HEK293T (cell line): Measurements from ENCODE around the gene DNASE1L2.

Experiments
- CTCF ChIA-PET: fragments of 350-600 bp; formaldehyde crosslinking; extraction: SDS; loops from one replicate; lab custom pipeline; 2021; ENCODE audit warnings: antibody characterized with exemption, inconsistent platforms; lab: Yijun Ruan, JAX
- POLR2A ChIA-PET: fragments of 350-600 bp; formaldehyde crosslinking; extraction: SDS; loops from one replicate; lab custom pipeline; 2020; ENCODE audit warnings: antibody characterized with exemption, inconsistent platforms; lab: Yijun Ruan, JAX
- DNase-seq: peaks from one replicate; pipeline ENCODE4 v3.0.0; 2012; ENCODE audit warnings: mixed read lengths; ENCODE audit errors: extremely low spot score
- ARNT ChIP-seq: fragments of 450-650 bp; IDR thresholded peaks from 2 replicates; pipeline ENCODE4 v1.6.1; 2017; ENCODE audit warnings: mild to moderate bottlenecking
- BHLHE40 ChIP-seq: fragments of 450-650 bp; IDR thresholded peaks from 2 replicates; pipeline ENCODE4 v1.6.1; 2016; ENCODE audit warnings: mild to moderate bottlenecking, moderate library complexity, borderline replicate concordance
- CTBP1 ChIP-seq: fragments of 450-650 bp; IDR thresholded peaks from 2 replicates; pipeline ENCODE4 v1.6.1; 2016; ENCODE audit warnings: borderline replicate concordance
- ELF4 ChIP-seq: fragments of 450-650 bp; IDR thresholded peaks from 2 replicates; pipeline ENCODE4 v1.6.1; 2017; ENCODE audit warnings: antibody characterized with exemption
- FOXA1 ChIP-seq: fragments of 450-650 bp; IDR thresholded peaks from 2 replicates; pipeline ENCODE4 v1.6.1; 2016; ENCODE audit warnings: mild to moderate bottlenecking
- FOXK2 ChIP-seq: fragments of 450-650 bp; IDR thresholded peaks from 2 replicates; pipeline ENCODE4 v1.6.1; 2016; ENCODE audit warnings: mild to moderate bottlenecking
- FOXM1 ChIP-seq: fragments of 450-650 bp; IDR thresholded peaks from 2 replicates; pipeline ENCODE4 v1.6.1; 2017; ENCODE audit warnings: mild to moderate bottlenecking, borderline replicate concordance
- HDGF ChIP-seq: fragments of 450-650 bp; IDR thresholded peaks from 2 replicates; pipeline ENCODE4 v1.6.1; 2017; ENCODE audit warnings: antibody characterized with exemption, borderline replicate concordance
- L3MBTL2 ChIP-seq: fragments of 450-650 bp; conservative IDR thresholded peaks from 2 replicates; pipeline ENCODE4 v1.6.1; 2016; ENCODE audit warnings: mild to moderate bottlenecking
- LEF1 ChIP-seq: fragments of 450-650 bp; IDR thresholded peaks from 2 replicates; pipeline ENCODE4 v1.6.1; 2017; ENCODE audit warnings: mild to moderate bottlenecking, borderline replicate concordance
- NFRKB ChIP-seq: fragments of 450-650 bp; IDR thresholded peaks from 2 replicates; pipeline ENCODE4 v1.6.1; 2016; ENCODE audit warnings: mild to moderate bottlenecking, moderate library complexity
- PKNOX1 ChIP-seq: fragments of 450-650 bp; IDR thresholded peaks from 2 replicates; pipeline ENCODE4 v1.6.1; 2016
- SP1 ChIP-seq: fragments of 450-650 bp; IDR thresholded peaks from 2 replicates; pipeline ENCODE4 v1.6.1; 2017
- SUZ12 ChIP-seq: fragments of 450-650 bp; IDR thresholded peaks from 2 replicates; pipeline ENCODE4 v1.6.1; 2016; ENCODE audit warnings: mild to moderate bottlenecking
- TARDBP ChIP-seq: fragments of 450-650 bp; IDR thresholded peaks from 2 replicates; pipeline ENCODE4 v1.6.1; 2016
- ZNF384 ChIP-seq: fragments of 450-650 bp; IDR thresholded peaks from 2 replicates; pipeline ENCODE4 v1.6.1; 2016

Gene DNASE1L2

GRCh38 chr16:2206780-2207433 is 29.3 kb upstream of the DNASE1L2 start:
- ChIA-PET POLR2A (interaction anchor here (0.9 to 2.9 kb wide), 5 partner anchors 9 to 184 kb away, joined by 3 to 12 read pairs (median 6); partner anchors contain the start of genes ECI1 and TRAF7), CTCF (no interaction called here)
- DNase-seq: no peak
- TF ChIP-seq HDGF (no peak), FOXK2 (no peak), LEF1 (no peak), BHLHE40 (no peak), FOXM1 (no peak), SUZ12 (no peak), ARNT (no peak), ELF4 (no peak), SP1 (no peak), TARDBP (no peak), NFRKB (no peak), FOXA1 (no peak), L3MBTL2 (no peak), PKNOX1 (no peak), ZNF384 (no peak), CTBP1 (no peak)

GRCh38 chr16:2207872-2208271 is 28.4 kb upstream of the DNASE1L2 start:
- CTCF ChIA-PET: no interaction called here
- POLR2A ChIA-PET: interaction anchor here (1.6 kb wide), 1 partner anchor 44 kb away, joined by 4 read pairs; the partner anchor contains the start of gene ECI1
- TF ChIP-seq FOXM1: no peak
- no peak for TF ChIP-seq ARNT
- TF ChIP-seq FOXK2: no peak
- no peak for TF ChIP-seq NFRKB
- no peak for TF ChIP-seq CTBP1
- TF ChIP-seq ELF4: no peak
- TF ChIP-seq HDGF: no peak
- no peak for TF ChIP-seq SP1
- TF ChIP-seq FOXA1: no peak
- TF ChIP-seq ZNF384: no peak
- no peak for TF ChIP-seq PKNOX1
- TF ChIP-seq LEF1: no peak
- TF ChIP-seq SUZ12: no peak
- TF ChIP-seq BHLHE40: no peak
- TF ChIP-seq L3MBTL2: no peak
- TF ChIP-seq TARDBP: no peak
- DNase-seq: no peak

GRCh38 chr16:2208308-2208707 is 27.9 kb upstream of the DNASE1L2 start:
- CTCF ChIA-PET: no interaction called here
- TF ChIP-seq ARNT (no peak), ZNF384 (no peak), FOXA1 (no peak), PKNOX1 (no peak), L3MBTL2 (no peak), LEF1 (no peak), FOXM1 (no peak), NFRKB (no peak), HDGF (no peak), FOXK2 (no peak), SUZ12 (no peak), TARDBP (no peak), SP1 (no peak), BHLHE40 (no peak), CTBP1 (no peak), ELF4 (no peak)
- no peak for DNase-seq
- POLR2A ChIA-PET: interaction anchor here (1.0 to 2.0 kb wide), 3 partner anchors 10 to 53 kb away, joined by 3 to 8 read pairs (median 4); partner anchors contain the start of genes ECI1 and TRAF7

- DNase-seq: no peak
- no peak for TF ChIP-seq ELF4
- no peak for TF ChIP-seq TARDBP
- no peak for TF ChIP-seq ZNF384
- no peak for TF ChIP-seq FOXM1
- no peak for TF ChIP-seq LEF1
- no peak for TF ChIP-seq L3MBTL2
- no peak for TF ChIP-seq FOXK2
- TF ChIP-seq HDGF: no peak
- TF ChIP-seq FOXA1: no peak
- no peak for TF ChIP-seq BHLHE40
- ChIA-PET CTCF (no interaction called here), POLR2A (interaction anchor here (1.0 to 2.0 kb wide), 3 partner anchors 10 to 54 kb away, joined by 3 to 8 read pairs (median 4); partner anchors contain the start of genes ECI1 and TRAF7)
Measured at GRCh38 chr16:2208772-2209171, 27.5 kb upstream of the DNASE1L2 start.

- no peak for TF ChIP-seq LEF1
- no peak for TF ChIP-seq PKNOX1
- no peak for TF ChIP-seq ARNT
- TF ChIP-seq BHLHE40: no peak
- no peak for TF ChIP-seq CTBP1
- TF ChIP-seq ZNF384: no peak
- no peak for TF ChIP-seq SP1
- no peak for TF ChIP-seq L3MBTL2
- TF ChIP-seq SUZ12: no peak
- no peak for TF ChIP-seq ELF4
- no peak for TF ChIP-seq NFRKB
- no peak for TF ChIP-seq FOXM1
- no peak for TF ChIP-seq HDGF
- no peak for TF ChIP-seq TARDBP
- ChIA-PET POLR2A (interaction anchor here (1.0 to 2.0 kb wide), 4 partner anchors 9 to 55 kb away, joined by 3 to 8 read pairs (median 4); partner anchors contain the start of genes ECI1 and TRAF7), CTCF (no interaction called here)
- no peak for DNase-seq
Measured at GRCh38 chr16:2209258-2210008, 26.8 kb upstream of the DNASE1L2 start.
